GM19351 (cell line): ENCODE data around the gene DMAC2.
"Not testable (repeated sequence)": the region's sequence is repeated elsewhere in the genome, so short reads cannot be mapped to it uniquely, and the experiment has no call there.

Source experiments
- ATAC-seq: cut with Tn5 transposase; IDR thresholded peaks from one replicate; pipeline ENCODE4 v1.9.1; 2021; ENCODE audit warnings: mild to moderate bottlenecking, moderate library complexity; ENCODE audit not compliant: unreplicated experiment

DMAC2 gene

GRCh38 chr19:41402010-41402409, 37.7 kb downstream of the DMAC2 start:
- ATAC-seq, result no peak

GRCh38 chr19:41401483-41401882, 38.2 kb downstream of the DMAC2 start:
- ATAC-seq, result no peak

DNA sequence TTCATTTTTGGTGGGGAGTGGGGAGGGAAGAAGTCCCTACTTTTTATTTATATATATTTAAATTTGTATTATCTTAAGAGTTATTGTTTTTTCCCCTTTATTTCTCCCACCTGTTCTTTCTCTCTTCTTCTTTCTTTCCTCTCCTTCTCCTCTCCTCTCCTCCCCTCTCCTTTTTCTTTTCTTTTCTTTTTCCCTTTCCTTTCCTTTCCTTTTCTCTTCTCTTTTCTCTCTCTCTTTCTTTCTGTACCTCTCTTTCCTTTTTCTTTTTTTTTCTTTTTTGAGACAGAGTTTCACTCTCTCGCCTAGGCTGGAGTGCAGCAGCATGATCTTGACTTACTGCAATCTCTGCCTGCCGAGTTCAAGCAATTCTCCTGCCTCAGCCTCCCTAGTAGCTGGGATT, 40.2 kb downstream of the DMAC2 start:
- ATAC-seq, result no peak

DNA sequence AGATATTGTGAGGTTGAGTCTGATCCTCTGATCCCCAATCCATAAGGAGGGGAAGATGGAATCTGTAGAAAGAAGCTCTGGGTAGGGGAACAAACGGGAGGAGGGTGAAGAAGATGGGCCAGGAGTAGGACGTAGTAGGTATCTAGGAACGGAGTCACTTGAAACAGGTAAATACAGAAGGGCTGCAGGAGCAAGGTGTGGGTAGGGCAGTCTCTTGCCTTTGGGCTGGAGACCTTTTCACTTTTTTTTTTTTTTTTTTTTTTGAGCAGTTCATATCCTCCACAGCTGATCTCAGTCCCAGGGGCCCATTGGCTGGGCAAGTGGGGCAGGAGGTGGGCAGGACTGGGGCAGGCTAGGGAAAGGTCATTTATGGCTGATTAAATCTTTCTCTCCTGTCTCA, 40.6 kb downstream of the DMAC2 start:
- ATAC-seq, result no peak

DNA sequence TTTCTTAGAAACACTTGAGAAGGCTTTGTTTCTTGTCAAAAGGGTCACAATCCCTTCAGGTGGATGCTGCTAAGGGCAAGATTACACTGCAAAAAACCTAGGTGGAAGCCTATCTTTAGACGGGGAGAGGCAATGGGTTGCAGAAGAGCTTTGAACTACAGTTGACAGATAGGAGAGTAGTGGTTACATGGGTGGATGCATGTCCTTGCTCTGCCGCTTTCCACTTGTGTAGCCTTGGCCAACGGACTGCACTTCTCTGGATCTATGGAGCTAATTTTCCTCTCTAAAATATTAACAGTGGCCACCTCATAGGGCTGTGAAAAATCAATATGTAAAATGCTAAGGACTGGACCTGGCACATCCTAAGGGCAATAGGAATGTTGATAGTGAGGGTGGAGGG, 41.1 kb downstream of the DMAC2 start:
- no peak for ATAC-seq

GRCh38 chr19:41398050-41398418, 41.7 kb downstream of the DMAC2 start:
- ATAC-seq, result no peak

- peak; percentile 92 for ATAC-seq
These were observed 42.3 kb downstream of the DMAC2 start, which contains the start of the genes BCKDHA and EXOSC5 for GRCh38 chr19:41397086-41398049. Gene BCKDHA (plus strand): TSS chr19:41397818. CDS start chr19:41397828, 10 bp downstream. Gene EXOSC5 (minus strand): TSS chr19:41397359. CDS start chr19:41397328, 31 bp downstream.

GRCh38 chr19:41395355-41395754, 44.4 kb downstream of the DMAC2 start:
- ATAC-seq, result no peak

GRCh38 chr19:41392775-41393174, 46.9 kb downstream of the DMAC2 start:
- no peak for ATAC-seq

GRCh38 chr19:41391618-41392017, 48.1 kb downstream of the DMAC2 start:
- ATAC-seq, result no peak

- no peak for ATAC-seq
These were observed 53.3 kb downstream of the DMAC2 start for GRCh38 chr19:41386442-41386841.

GRCh38 chr19:41384351-41384750, 55.4 kb downstream of the DMAC2 start:
- no peak for ATAC-seq

DNA sequence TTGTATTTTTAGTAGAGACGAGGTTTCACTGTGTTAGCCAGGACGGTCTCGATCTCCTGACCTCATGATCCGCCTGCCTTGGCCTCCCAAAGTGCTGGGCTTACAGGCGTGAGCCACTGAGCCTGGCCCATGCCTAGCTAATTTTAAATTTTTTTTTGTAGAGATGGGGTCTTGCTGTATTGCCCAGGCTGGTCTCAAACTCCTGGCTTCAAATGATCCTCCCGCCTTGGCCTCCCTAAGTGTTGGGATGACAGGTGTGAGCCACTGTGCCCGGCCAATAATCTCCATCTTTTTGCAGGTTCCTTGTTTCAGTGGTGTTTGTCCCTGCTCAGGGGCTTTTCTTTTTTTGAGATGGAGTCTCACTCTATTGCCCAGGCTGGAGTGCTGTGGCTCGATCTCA, 58.2 kb downstream of the DMAC2 start:
- ATAC-seq, result not testable (repeated sequence)
